Parathyroid adenoma (tissue), 2 donors: ENCODE data around the gene AGXT.

Experiments used
- H2AFZ ChIP-seq: fragments of 300-600 bp; sonication (generic); one replicate; pipeline ENCODE4 v1.7.0; 2017; ENCODE audit warnings: antibody characterized with exemption, mild to moderate bottlenecking
- H3K27ac ChIP-seq: fragments of 300-600 bp; sonication (generic); one replicate; pipeline ENCODE4 v1.7.0; 2017
- H3K27me3 ChIP-seq: fragments of 300-600 bp; sonication (generic); one replicate; pipeline ENCODE4 v1.7.0; 2017; ENCODE audit warnings: low read length; ENCODE audit not compliant: control insufficient read depth, insufficient read depth
- H3K36me3 ChIP-seq: fragments of 300-600 bp; sonication (generic); one replicate; pipeline ENCODE4 v1.7.0; 2017; ENCODE audit warnings: low read length; ENCODE audit not compliant: control insufficient read depth, insufficient read depth
- H3K4me1 ChIP-seq: fragments of 300-600 bp; sonication (generic); one replicate; pipeline ENCODE4 v1.7.0; 2017; ENCODE audit warnings: control low read depth
- H3K4me2 ChIP-seq: fragments of 300-600 bp; sonication (generic); one replicate; pipeline ENCODE4 v1.7.0; 2017; ENCODE audit warnings: low read length
- H3K4me3 ChIP-seq: fragments of 300-600 bp; sonication (generic); one replicate; pipeline ENCODE4 v1.7.0; 2017; ENCODE audit warnings: low read depth, low read length
- H3K79me2 ChIP-seq: fragments of 300-600 bp; sonication (generic); one replicate; pipeline ENCODE4 v1.7.0; 2017; ENCODE audit warnings: control low read depth
- H3K9ac ChIP-seq: fragments of 300-600 bp; sonication (generic); one replicate; pipeline ENCODE4 v1.7.0; 2017; ENCODE audit warnings: mild to moderate bottlenecking
- H3K9me3 ChIP-seq: fragments of 300-600 bp; sonication (generic); one replicate; pipeline ENCODE4 v1.7.0; 2017; ENCODE audit warnings: low read length; ENCODE audit not compliant: control insufficient read depth
- CTCF ChIP-seq: fragments of 300-600 bp; sonication (generic); IDR thresholded peaks from one replicate; pipeline ENCODE4 v1.7.0; 2017; ENCODE audit warnings: antibody characterized with exemption, mild to moderate bottlenecking
- donor health status: primary hyperparathyroidism.

The AGXT gene

GRCh38 chr2:240886023-240886565 is 17.5 kb downstream of the AGXT start:
- TF ChIP-seq CTCF = no peak
- Histone ChIP-seq H3K9ac (no peak overlapping the region), H3K79me2 (no peaks in the 10 kb centered on the region), H3K36me3 (no peaks in the 10 kb centered on the region), H3K9me3 (no peaks in the 10 kb centered on the region), H3K27ac (no peak overlapping the region), H2AFZ (no peak overlapping the region), H3K4me1 (no peaks in the 10 kb centered on the region), H3K4me2 (no peak overlapping the region), H3K27me3 (no peaks in the 10 kb centered on the region), H3K4me3 (no peak overlapping the region)

- no peak overlapping the region for H3K9ac ChIP-seq
- H3K27me3 ChIP-seq = no peaks in the 10 kb centered on the region
- no peak overlapping the region for H3K4me2 ChIP-seq
- no peaks in the 10 kb centered on the region for H3K4me1 ChIP-seq
- H3K79me2 ChIP-seq = no peaks in the 10 kb centered on the region
- no peaks in the 10 kb centered on the region for H3K36me3 ChIP-seq
- H2AFZ ChIP-seq = no peak overlapping the region
- H3K4me3 ChIP-seq = no peak overlapping the region
- H3K27ac ChIP-seq = no peak overlapping the region
- no peak for TF ChIP-seq CTCF
- no peaks in the 10 kb centered on the region for H3K9me3 ChIP-seq
Measured at GRCh38 chr2:240886678-240887609, 18.3 kb downstream of the AGXT start.

- no peaks in the 10 kb centered on the region for H3K36me3 ChIP-seq
- no peak for TF ChIP-seq CTCF
- no peaks in the 10 kb centered on the region for H3K4me1 ChIP-seq
- no peaks in the 10 kb centered on the region for H3K79me2 ChIP-seq
- no peaks in the 10 kb centered on the region for H3K9me3 ChIP-seq
- no peak overlapping the region for H3K4me3 ChIP-seq
- H3K27me3 ChIP-seq = no peaks in the 10 kb centered on the region
- H3K4me2 ChIP-seq = no peak overlapping the region
- H2AFZ ChIP-seq = no peak overlapping the region
- H3K27ac ChIP-seq = no peak overlapping the region
- no peak overlapping the region for H3K9ac ChIP-seq
Measured at GRCh38 chr2:240887631-240888030, 19.0 kb downstream of the AGXT start.

GRCh38 chr2:240888130-240888889 is 19.7 kb downstream of the AGXT start:
- Histone ChIP-seq H3K4me1 (no peaks in the 10 kb centered on the region), H3K79me2 (no peaks in the 10 kb centered on the region), H3K9me3 (no peaks in the 10 kb centered on the region), H3K36me3 (no peaks in the 10 kb centered on the region), H3K27me3 (no peaks in the 10 kb centered on the region), H3K4me3 (no peak overlapping the region), H3K9ac (no peak overlapping the region), H2AFZ (no peak overlapping the region), H3K4me2 (no peak overlapping the region), H3K27ac (no peak overlapping the region)
- TF ChIP-seq CTCF = no peak
